Mucosa of descending colon (tissue), 3 donors: ENCODE results near the gene LRP5. TPM values are rescaled to one million over a fixed set of nuclear protein-coding genes. Genes with fewer than 3 reads are reported as not detected.

Source experiments
- ATAC-seq: fragments of 200-7000 bp; cut with Tn5 transposase; one replicate; pipeline ENCODE4 v1.9.1; 2020; ENCODE audit warnings: mild to moderate bottlenecking, moderate library complexity
- DNase-seq, 3 donors: peaks; one replicate each; pipeline ENCODE4 v3.0.0-alpha.2; 2020
- H3K36me3 ChIP-seq: fragments of 200-600 bp; one replicate; pipeline ENCODE4 v1.8.0; 2021; ENCODE audit warnings: low read depth, mild to moderate bottlenecking
- H3K4me1 ChIP-seq: fragments of 200-600 bp; one replicate; pipeline ENCODE4 v1.8.0; 2021; ENCODE audit warnings: low read depth, mild to moderate bottlenecking
- H3K4me3 ChIP-seq: fragments of 200-600 bp; one replicate; pipeline ENCODE4 v1.8.0; 2021; ENCODE audit warnings: mild to moderate bottlenecking
- H3K9me3 ChIP-seq: fragments of 200-600 bp; one replicate; pipeline ENCODE4 v1.8.0; 2021; ENCODE audit warnings: mild to moderate bottlenecking
- intact Hi-C, 2 donors: fragments of 100-400 bp; cut with DNase I in 1 of 2; cut with micrococcal nuclease in 1 of 2; formaldehyde crosslinking; loops; one replicate each; pipeline versions ENCODE4 v1.11.0 to v1.11.1; 2022; cut with DNase I, micrococcal nuclease
- total RNA-seq, 3 donors: library from RNA; stranded (reverse); fragmentation: NEBNext Ultra II Directional in 2 of 3; extraction: Animal tissue kit (Norgen Biotek cat#: 25700) in 2 of 3; gene quantifications; one replicate each; pipeline versions ENCODE4 v1.2.1 to v1.2.4, GENCODE V29; 2021 to 2023
- TF ChIP-seq, protein P1 (sequence below): fragments of 200-600 bp; IDR thresholded peaks from one replicate; pipeline ENCODE4 v1.8.0; 2022; ENCODE audit warnings: antibody characterized with exemption, mild to moderate bottlenecking
- donor health status: DM: no; HTN: no; CAD: no; lungs with moderate emphysema.
- donor health status: DM: no; HTN: no; CAD: no.
- donor health status: DM: no; HTN: yes; CAD: no.

The LRP5 gene
- total RNA-seq, 3 donors from 2014 or later = 83.7 to 113 (median 103) TPM

DNA sequence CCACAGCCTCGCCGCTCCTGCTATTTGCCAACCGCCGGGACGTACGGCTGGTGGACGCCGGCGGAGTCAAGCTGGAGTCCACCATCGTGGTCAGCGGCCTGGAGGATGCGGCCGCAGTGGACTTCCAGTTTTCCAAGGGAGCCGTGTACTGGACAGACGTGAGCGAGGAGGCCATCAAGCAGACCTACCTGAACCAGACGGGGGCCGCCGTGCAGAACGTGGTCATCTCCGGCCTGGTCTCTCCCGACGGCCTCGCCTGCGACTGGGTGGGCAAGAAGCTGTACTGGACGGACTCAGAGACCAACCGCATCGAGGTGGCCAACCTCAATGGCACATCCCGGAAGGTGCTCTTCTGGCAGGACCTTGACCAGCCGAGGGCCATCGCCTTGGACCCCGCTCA is 35.5 kb downstream of the LRP5 start:
- Histone ChIP-seq H3K4me3 (no peak overlapping the region), H3K4me1 (peaks cover 4% of the 10 kb centered on the region), H3K9me3 (no peaks in the 10 kb centered on the region), H3K36me3 (no peaks in the 10 kb centered on the region)
- intact Hi-C loops = no loop called here
- ATAC-seq (no peak), DNase-seq (no peak)
- TF ChIP-seq, protein P1, sequence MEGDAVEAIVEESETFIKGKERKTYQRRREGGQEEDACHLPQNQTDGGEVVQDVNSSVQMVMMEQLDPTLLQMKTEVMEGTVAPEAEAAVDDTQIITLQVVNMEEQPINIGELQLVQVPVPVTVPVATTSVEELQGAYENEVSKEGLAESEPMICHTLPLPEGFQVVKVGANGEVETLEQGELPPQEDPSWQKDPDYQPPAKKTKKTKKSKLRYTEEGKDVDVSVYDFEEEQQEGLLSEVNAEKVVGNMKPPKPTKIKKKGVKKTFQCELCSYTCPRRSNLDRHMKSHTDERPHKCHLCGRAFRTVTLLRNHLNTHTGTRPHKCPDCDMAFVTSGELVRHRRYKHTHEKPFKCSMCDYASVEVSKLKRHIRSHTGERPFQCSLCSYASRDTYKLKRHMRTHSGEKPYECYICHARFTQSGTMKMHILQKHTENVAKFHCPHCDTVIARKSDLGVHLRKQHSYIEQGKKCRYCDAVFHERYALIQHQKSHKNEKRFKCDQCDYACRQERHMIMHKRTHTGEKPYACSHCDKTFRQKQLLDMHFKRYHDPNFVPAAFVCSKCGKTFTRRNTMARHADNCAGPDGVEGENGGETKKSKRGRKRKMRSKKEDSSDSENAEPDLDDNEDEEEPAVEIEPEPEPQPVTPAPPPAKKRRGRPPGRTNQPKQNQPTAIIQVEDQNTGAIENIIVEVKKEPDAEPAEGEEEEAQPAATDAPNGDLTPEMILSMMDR = no peak

DNA sequence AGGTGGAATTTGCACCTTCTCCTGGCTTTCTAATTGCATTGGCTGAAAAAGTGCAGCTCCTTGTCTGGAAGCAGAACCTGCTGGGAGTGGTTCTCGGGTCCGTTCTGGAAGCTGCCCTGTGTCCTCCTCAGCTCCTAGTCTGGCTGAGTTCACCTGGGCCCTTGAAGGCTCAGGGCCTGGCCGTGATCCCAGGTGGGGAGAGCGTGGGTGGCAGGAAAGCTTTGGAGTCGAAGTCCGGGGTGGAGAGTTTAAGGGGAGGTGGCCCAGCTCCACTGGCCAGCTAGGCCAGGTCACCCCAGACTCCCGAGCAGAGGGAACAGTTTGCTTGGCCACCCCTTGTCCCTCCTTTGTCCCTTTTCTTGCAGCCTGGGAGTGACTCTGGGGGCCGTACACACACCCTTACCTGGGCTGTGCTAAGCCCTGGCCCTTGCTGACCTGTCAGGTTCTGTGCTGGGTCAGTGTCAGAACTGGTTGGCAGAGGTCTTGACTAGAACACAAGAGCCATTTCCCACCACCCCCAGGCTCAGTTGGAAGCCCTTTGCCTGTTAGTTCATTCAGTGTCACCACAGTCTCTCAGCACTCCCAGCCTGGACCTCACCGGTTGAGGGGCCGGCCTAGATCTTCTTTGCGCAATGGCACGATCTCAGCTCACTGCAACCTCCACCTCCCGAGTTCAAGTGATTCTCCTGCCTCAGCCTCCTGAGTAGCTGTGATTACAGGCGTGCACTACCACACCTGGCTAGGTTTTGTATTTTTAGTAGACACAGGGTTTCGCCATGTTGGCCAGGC is 37.3 kb downstream of the LRP5 start:
- TF ChIP-seq, protein P1 = no peak
- peaks cover 9% of the 10 kb centered on the region for H3K4me1 ChIP-seq
- no peaks in the 10 kb centered on the region for H3K36me3 ChIP-seq
- intact Hi-C loops = no loop called here
- DNase-seq (no peak), ATAC-seq (no peak)
- H3K4me3 ChIP-seq = no peak overlapping the region
- no peaks in the 10 kb centered on the region for H3K9me3 ChIP-seq

DNA sequence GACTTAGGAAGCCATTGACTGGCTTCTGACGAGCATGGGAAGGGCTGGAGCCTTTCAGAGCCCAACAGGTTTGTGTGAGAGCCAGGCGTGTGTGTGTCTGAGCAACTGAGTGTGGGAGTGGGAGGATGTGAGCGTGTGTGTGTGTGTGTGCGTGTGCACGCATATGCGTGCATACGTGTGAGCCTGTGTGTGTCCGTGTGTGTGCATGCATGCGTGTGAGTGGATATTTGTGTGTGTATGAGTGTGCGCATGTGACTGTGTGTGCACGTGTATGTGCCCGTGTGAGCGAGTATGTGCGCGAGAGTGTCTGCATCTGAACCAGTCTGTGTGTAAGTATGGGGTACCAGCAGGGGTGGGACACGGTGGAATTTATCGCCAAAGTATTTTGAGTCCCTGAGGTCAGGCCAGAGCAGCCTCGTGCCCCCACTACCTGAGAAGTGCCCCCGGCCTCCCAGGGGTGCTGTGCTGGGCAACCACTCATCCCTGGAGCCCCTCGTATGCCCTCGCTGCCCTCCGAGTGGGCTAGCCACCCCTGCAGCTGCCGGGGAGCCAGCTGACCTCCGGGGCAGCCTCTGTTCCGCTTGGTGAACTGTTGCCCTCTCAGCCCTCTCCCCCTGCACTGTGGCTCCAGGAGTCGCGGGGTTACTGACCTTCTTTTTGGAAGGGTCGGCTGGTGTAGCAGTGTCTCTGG is 38.5 kb downstream of the LRP5 start:
- DNase-seq = no peak
- intact Hi-C loops = no loop called here
- no peak overlapping the region for H3K4me3 ChIP-seq
- TF ChIP-seq, protein P1 = no peak
- no peaks in the 10 kb centered on the region for H3K9me3 ChIP-seq
- peaks cover 14% of the 10 kb centered on the region for H3K4me1 ChIP-seq
- H3K36me3 ChIP-seq = no peaks in the 10 kb centered on the region
- ATAC-seq = no peak

DNA sequence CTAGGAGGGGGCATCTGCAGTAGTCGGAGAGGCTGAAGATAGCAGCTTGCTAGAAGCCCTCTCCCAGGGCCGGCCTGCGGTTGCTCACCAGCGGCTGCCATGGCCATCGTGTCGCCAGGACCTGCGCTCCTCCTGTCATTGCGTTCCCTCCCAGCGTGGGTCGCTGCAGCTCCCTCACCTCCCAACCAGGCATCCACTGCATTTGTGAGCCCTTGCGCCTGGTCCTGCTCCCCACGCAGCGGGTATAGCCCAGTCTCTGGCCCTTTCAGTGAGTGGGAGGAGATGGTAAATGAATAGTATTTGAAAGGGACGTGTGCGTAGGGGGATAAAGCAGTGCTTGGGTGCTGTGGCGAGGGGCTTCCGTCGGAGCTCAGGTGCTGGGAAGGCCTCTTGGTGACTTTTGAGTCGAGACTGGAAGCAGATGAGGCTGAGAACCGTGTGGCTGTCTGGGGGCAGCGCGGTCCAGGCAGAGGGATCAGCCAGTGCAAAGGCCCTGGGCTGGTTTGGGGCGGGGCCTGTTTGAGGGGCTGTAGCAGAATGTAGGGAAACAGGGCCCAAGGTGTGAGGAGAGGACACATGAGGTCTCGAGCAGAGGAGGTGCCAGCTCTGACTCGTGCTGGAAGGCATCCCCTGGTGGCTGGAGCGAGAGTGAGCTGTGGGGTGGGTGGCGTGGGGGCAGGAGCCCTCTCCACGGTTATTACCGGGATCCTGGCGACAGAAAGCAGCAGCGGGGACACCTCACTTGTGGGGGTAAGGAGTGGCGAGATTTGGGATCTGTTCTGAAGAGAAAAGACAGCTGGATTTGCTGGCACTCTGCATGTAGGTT is 39.3 kb downstream of the LRP5 start:
- ATAC-seq (no peak), DNase-seq (no peak)
- intact Hi-C loops = no loop called here
- Histone ChIP-seq H3K4me3 (no peak overlapping the region), H3K36me3 (no peaks in the 10 kb centered on the region), H3K4me1 (peaks cover 14% of the 10 kb centered on the region), H3K9me3 (no peaks in the 10 kb centered on the region)
- TF ChIP-seq, protein P1 = no peak

DNA sequence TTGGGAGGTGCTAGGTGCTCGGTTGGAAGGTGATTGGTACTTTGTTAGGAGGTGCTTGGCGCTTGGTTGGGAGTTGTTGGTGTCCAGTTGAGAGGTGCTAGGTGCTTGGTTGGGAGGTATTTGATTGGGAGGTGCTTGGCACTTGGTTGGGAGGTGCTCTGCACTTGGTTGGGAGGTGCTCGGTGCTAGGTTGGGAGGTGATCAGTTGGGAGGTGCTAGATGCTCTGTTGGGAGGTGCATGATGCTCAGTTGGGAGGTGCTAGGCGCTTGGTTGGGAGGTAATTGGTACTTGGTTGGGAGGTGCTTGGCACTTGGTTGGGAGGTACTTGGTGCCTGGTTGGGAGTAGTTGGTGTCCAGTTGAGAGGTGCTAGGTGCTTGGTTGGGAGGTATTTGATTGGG is 40.2 kb downstream of the LRP5 start:
- intact Hi-C loops = no loop called here
- Histone ChIP-seq H3K9me3 (no peaks in the 10 kb centered on the region), H3K4me1 (peaks cover 14% of the 10 kb centered on the region), H3K36me3 (no peaks in the 10 kb centered on the region), H3K4me3 (no peak overlapping the region)
- TF ChIP-seq, protein P1 = no peak
- ATAC-seq = no peak
- no peak for DNase-seq
